Measurements from ENCODE around the gene ZNF146.
"Not testable (repeated sequence)": the region's sequence is repeated elsewhere in the genome, so short reads cannot be mapped to it uniquely, and the experiment has no call there.

The ZNF146 gene

GRCh38 chr19:36214386-36215275 lies at the start of gene ZNF146, which contains the start of gene ZNF565:
Gene ZNF146 (plus strand): TSS chr19:36215106. CDS start chr19:36236441, 21,335 bp downstream.
Gene ZNF565 (minus strand): TSS chr19:36214665. CDS start chr19:36201985, 12,680 bp downstream.
- Mint-ChIP-seq H3K27ac (no peak within 1 kb of the TSS), H3K36me3 (peaks cover 8% of the 10 kb centered on the region), H3K27me3 (no peaks in the 10 kb centered on the region), H3K4me1 (ENCODE audit: low read depth) (peaks cover 25% of the 10 kb centered on the region), H3K9me3 (ENCODE audit: low read depth) (no peaks in the 10 kb centered on the region), H3K4me3 (no peak within 1 kb of the TSS)

- no peak overlapping the region for H3K27ac Mint-ChIP-seq
- no peak overlapping the region for H3K4me3 Mint-ChIP-seq
- H3K4me1 Mint-ChIP-seq (ENCODE audit: low read depth) = peaks cover 2% of the 10 kb centered on the region
- H3K36me3 Mint-ChIP-seq = no peaks in the 10 kb centered on the region
- H3K27me3 Mint-ChIP-seq = no peaks in the 10 kb centered on the region
- no peaks in the 10 kb centered on the region for H3K9me3 Mint-ChIP-seq (ENCODE audit: low read depth)
Measured at GRCh38 chr19:36169084-36169760, 45.7 kb upstream of the ZNF146 start.

- H3K9me3 Mint-ChIP-seq (ENCODE audit: low read depth) = no peaks in the 10 kb centered on the region
- H3K4me3 Mint-ChIP-seq = no peak overlapping the region
Measured at GRCh38 chr19:36172852-36173251, 42.1 kb upstream of the ZNF146 start.

GRCh38 chr19:36173846-36174245 lies 41.1 kb upstream of the ZNF146 start:
- H3K4me1 Mint-ChIP-seq (ENCODE audit: low read depth); H3K4me3 Mint-ChIP-seq; H3K36me3 Mint-ChIP-seq; H3K9me3 Mint-ChIP-seq (ENCODE audit: low read depth); H3K27ac Mint-ChIP-seq; H3K27me3 Mint-ChIP-seq: not testable (repeated sequence)

More at GRCh38 chr19:36172852-36173251, 42.1 kb upstream of the ZNF146 start:
- H3K36me3 Mint-ChIP-seq = no peaks in the 10 kb centered on the region
- H3K27me3 Mint-ChIP-seq = no peaks in the 10 kb centered on the region
- no peak overlapping the region for H3K27ac Mint-ChIP-seq
- peaks cover 2% of the 10 kb centered on the region for H3K4me1 Mint-ChIP-seq (ENCODE audit: low read depth)

GRCh38 chr19:36179077-36179476 lies 35.8 kb upstream of the ZNF146 start:
- not testable (repeated sequence) for H3K27me3 Mint-ChIP-seq; H3K36me3 Mint-ChIP-seq; H3K27ac Mint-ChIP-seq; H3K4me1 Mint-ChIP-seq (ENCODE audit: low read depth); H3K9me3 Mint-ChIP-seq (ENCODE audit: low read depth); H3K4me3 Mint-ChIP-seq

GRCh38 chr19:36182612-36183244 lies 32.2 kb upstream of the ZNF146 start:
- no peaks in the 10 kb centered on the region for H3K4me1 Mint-ChIP-seq (ENCODE audit: low read depth)
- no peaks in the 10 kb centered on the region for H3K9me3 Mint-ChIP-seq (ENCODE audit: low read depth)

GRCh38 chr19:36183245-36183628 lies 31.7 kb upstream of the ZNF146 start:
- Mint-ChIP-seq H3K27me3 (no peaks in the 10 kb centered on the region), H3K4me3 (no peak overlapping the region)

More at GRCh38 chr19:36182612-36183244, 32.2 kb upstream of the ZNF146 start:
- Mint-ChIP-seq H3K4me3 (no peak overlapping the region), H3K36me3 (no peaks in the 10 kb centered on the region), H3K27ac (no peak overlapping the region), H3K27me3 (no peaks in the 10 kb centered on the region)

GRCh38 chr19:36186722-36187121 lies 28.2 kb upstream of the ZNF146 start:
- not testable (repeated sequence) for H3K36me3 Mint-ChIP-seq; H3K4me1 Mint-ChIP-seq (ENCODE audit: low read depth); H3K27ac Mint-ChIP-seq; H3K4me3 Mint-ChIP-seq; H3K9me3 Mint-ChIP-seq (ENCODE audit: low read depth); H3K27me3 Mint-ChIP-seq

More at GRCh38 chr19:36183245-36183628, 31.7 kb upstream of the ZNF146 start:
- Mint-ChIP-seq H3K9me3 (ENCODE audit: low read depth) (no peaks in the 10 kb centered on the region), H3K4me1 (ENCODE audit: low read depth) (no peaks in the 10 kb centered on the region), H3K27ac (no peak overlapping the region), H3K36me3 (no peaks in the 10 kb centered on the region)

- Mint-ChIP-seq H3K4me3 (no peak overlapping the region), H3K27ac (no peak overlapping the region), H3K4me1 (ENCODE audit: low read depth) (no peaks in the 10 kb centered on the region), H3K36me3 (peaks cover 14% of the 10 kb centered on the region), H3K27me3 (no peaks in the 10 kb centered on the region), H3K9me3 (ENCODE audit: low read depth) (no peaks in the 10 kb centered on the region)
Measured at GRCh38 chr19:36196249-36196648, 18.7 kb upstream of the ZNF146 start.

- Mint-ChIP-seq H3K27ac (no peak overlapping the region), H3K4me3 (no peak overlapping the region), H3K27me3 (no peaks in the 10 kb centered on the region), H3K4me1 (ENCODE audit: low read depth) (no peaks in the 10 kb centered on the region), H3K9me3 (ENCODE audit: low read depth) (no peaks in the 10 kb centered on the region), H3K36me3 (peaks cover 13% of the 10 kb centered on the region)
Measured at GRCh38 chr19:36198119-36198518, 16.8 kb upstream of the ZNF146 start.

GRCh38 chr19:36201684-36202083 lies 13.2 kb upstream of the ZNF146 start:
- no peaks in the 10 kb centered on the region for H3K9me3 Mint-ChIP-seq (ENCODE audit: low read depth)
- H3K36me3 Mint-ChIP-seq = peaks cover 9% of the 10 kb centered on the region
- no peaks in the 10 kb centered on the region for H3K4me1 Mint-ChIP-seq (ENCODE audit: low read depth)
- H3K27ac Mint-ChIP-seq = no peak overlapping the region
- no peak overlapping the region for H3K4me3 Mint-ChIP-seq
- no peaks in the 10 kb centered on the region for H3K27me3 Mint-ChIP-seq

- Mint-ChIP-seq H3K4me3 (no peak overlapping the region), H3K27me3 (no peaks in the 10 kb centered on the region), H3K36me3 (peaks cover 8% of the 10 kb centered on the region), H3K9me3 (ENCODE audit: low read depth) (no peaks in the 10 kb centered on the region), H3K27ac (no peak overlapping the region), H3K4me1 (ENCODE audit: low read depth) (no peaks in the 10 kb centered on the region)
Measured at GRCh38 chr19:36203293-36203692, 11.6 kb upstream of the ZNF146 start.

GRCh38 chr19:36207605-36208252 lies 7.2 kb upstream of the ZNF146 start:
- Mint-ChIP-seq H3K36me3 (peaks cover 6% of the 10 kb centered on the region), H3K4me1 (ENCODE audit: low read depth) (peaks cover 1% of the 10 kb centered on the region), H3K4me3 (no peak overlapping the region), H3K9me3 (ENCODE audit: low read depth) (no peaks in the 10 kb centered on the region), H3K27ac (no peak overlapping the region), H3K27me3 (no peaks in the 10 kb centered on the region)

GRCh38 chr19:36209372-36209771 lies 5.5 kb upstream of the ZNF146 start:
- no peaks in the 10 kb centered on the region for H3K27me3 Mint-ChIP-seq
- H3K4me3 Mint-ChIP-seq = no peak overlapping the region

More at GRCh38 chr19:36209372-36209771, 5.5 kb upstream of the ZNF146 start:
- peaks cover 2% of the 10 kb centered on the region for H3K36me3 Mint-ChIP-seq
- peaks cover 3% of the 10 kb centered on the region for H3K4me1 Mint-ChIP-seq (ENCODE audit: low read depth)
- no peaks in the 10 kb centered on the region for H3K9me3 Mint-ChIP-seq (ENCODE audit: low read depth)
- no peak overlapping the region for H3K27ac Mint-ChIP-seq

All from activated naive CD8-positive, alpha-beta T cell (primary cell).